Activated CD4-positive, CD25-positive, alpha-beta regulatory T cell treated with anti-CD3 and anti-CD28 coated beads, Interleukin-2, amount 50 U/mL, for 24 hours (primary cell): ENCODE results near the gene MCIDAS.
A peak's percentile ranks its signal among the peaks of the same experiment; 100 is the strongest.

ENCODE experiments used
- ATAC-seq, 2 donors: fragments of 150-1000 bp; cut with Tn5 transposase; one replicate each; pipeline ENCODE4 v1.10.0; 2021; ENCODE audit warnings: mild to moderate bottlenecking in 1 of 2, moderate library complexity in 1 of 2

Gene MCIDAS

GRCh38 chr5:55226934-55227663 lies at the start of gene MCIDAS:
TSS of gene MCIDAS (minus strand) at chr5:55227315. CDS start at chr5:55227138, 177 bp downstream.
- ATAC-seq = peak; percentile 44 to 59

GRCh38 chr5:55276771-55277170 lies 49.7 kb upstream of the MCIDAS start:
- no peak for ATAC-seq

GRCh38 chr5:55258339-55258738 lies 31.2 kb upstream of the MCIDAS start:
- no peak for ATAC-seq

GRCh38 chr5:55254802-55255201 lies 27.7 kb upstream of the MCIDAS start:
- ATAC-seq = peak; percentile 75 to 83

- ATAC-seq = no peak
These were observed 22.9 kb upstream of the MCIDAS start for GRCh38 chr5:55250064-55250463.

- ATAC-seq = no peak
These were observed 14.6 kb upstream of the MCIDAS start for GRCh38 chr5:55241746-55242145.

GRCh38 chr5:55236800-55237199 lies 9.7 kb upstream of the MCIDAS start:
- ATAC-seq = no peak

- ATAC-seq = no peak
These were observed 7.1 kb upstream of the MCIDAS start for GRCh38 chr5:55234121-55234700.

GRCh38 chr5:55232985-55233928 lies 6.1 kb upstream of the MCIDAS start, which contains the start of gene CCNO:
TSS of gene CCNO (minus strand) at chr5:55233608. CDS start at chr5:55233523, 85 bp downstream.
- ATAC-seq = peak; percentile 79 to 82

- ATAC-seq = no peak
These were observed 5.3 kb upstream of the MCIDAS start for GRCh38 chr5:55232271-55232984.

GRCh38 chr5:55231919-55232270 lies 4.8 kb upstream of the MCIDAS start:
- ATAC-seq = no peak

- ATAC-seq = no peak
These were observed 4.2 kb upstream of the MCIDAS start for GRCh38 chr5:55231029-55231918.

GRCh38 chr5:55230086-55230629 lies 3.0 kb upstream of the MCIDAS start:
- ATAC-seq = no peak

GRCh38 chr5:55227664-55228430 lies 732 bp upstream of the MCIDAS start:
- no peak for ATAC-seq

- ATAC-seq = peak; percentile 41 to 66
These were observed 835 bp downstream of the MCIDAS start for GRCh38 chr5:55226027-55226933.

GRCh38 chr5:55225346-55225745 lies 1.8 kb downstream of the MCIDAS start:
- no peak for ATAC-seq

- ATAC-seq = no peak
These were observed 3.3 kb downstream of the MCIDAS start for GRCh38 chr5:55223812-55224240.

GRCh38 chr5:55222985-55223811 lies 3.9 kb downstream of the MCIDAS start:
- ATAC-seq = no peak
